ENCODE measurements around the gene TCP10L. TPM values are rescaled to one million over a fixed set of nuclear protein-coding genes. Genes with fewer than 3 reads are reported as not detected.

The TCP10L gene
- total and polyA plus RNA-seq, 2 of the 13 experiments (the other 11 are each of a cell fraction or from before 2014, with no cell fraction given): 0.90 to 2.4 TPM

DNA sequence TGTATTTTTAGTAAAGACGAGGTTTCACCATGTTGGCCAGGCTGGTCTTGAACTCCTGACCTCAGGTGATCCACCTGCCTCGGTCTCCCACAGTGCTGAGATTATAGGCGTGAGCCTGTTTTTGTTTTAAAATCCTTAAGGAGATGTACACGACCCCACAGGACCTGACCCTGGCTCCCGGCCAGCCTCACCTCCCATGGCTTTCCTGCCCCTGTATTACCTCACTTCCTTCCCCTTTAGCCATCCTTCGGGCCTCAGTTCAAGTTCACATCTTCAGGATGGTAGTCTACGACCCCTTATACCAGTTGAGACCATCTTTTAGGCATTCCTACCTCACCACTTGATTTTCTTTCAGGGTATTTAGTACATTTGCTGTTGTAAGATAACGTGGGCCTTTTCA lies 36.3 kb downstream of the TCP10L start (continued):
- TF ChIP-seq, protein P1, sequence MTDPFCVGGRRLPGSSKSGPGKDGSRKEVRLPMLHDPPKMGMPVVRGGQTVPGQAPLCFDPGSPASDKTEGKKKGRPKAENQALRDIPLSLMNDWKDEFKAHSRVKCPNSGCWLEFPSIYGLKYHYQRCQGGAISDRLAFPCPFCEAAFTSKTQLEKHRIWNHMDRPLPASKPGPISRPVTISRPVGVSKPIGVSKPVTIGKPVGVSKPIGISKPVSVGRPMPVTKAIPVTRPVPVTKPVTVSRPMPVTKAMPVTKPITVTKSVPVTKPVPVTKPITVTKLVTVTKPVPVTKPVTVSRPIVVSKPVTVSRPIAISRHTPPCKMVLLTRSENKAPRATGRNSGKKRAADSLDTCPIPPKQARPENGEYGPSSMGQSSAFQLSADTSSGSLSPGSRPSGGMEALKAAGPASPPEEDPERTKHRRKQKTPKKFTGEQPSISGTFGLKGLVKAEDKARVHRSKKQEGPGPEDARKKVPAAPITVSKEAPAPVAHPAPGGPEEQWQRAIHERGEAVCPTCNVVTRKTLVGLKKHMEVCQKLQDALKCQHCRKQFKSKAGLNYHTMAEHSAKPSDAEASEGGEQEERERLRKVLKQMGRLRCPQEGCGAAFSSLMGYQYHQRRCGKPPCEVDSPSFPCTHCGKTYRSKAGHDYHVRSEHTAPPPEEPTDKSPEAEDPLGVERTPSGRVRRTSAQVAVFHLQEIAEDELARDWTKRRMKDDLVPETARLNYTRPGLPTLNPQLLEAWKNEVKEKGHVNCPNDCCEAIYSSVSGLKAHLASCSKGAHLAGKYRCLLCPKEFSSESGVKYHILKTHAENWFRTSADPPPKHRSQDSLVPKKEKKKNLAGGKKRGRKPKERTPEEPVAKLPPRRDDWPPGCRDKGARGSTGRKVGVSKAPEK (CRISPR knock-in tag; IDR thresholded peaks at IDR 0.05; ENCODE audit: borderline replicate concordance): no peak
- TF ChIP-seq KDM2A (CRISPR knock-in tag; IDR thresholded peaks at IDR 0.05; ENCODE audit: borderline replicate concordance, low read depth) (no peak), PCBP1 (IDR thresholded peaks at IDR 0.05; ENCODE audit: borderline replicate concordance, low read depth, low read length) (no peak), HOXA3 (CRISPR knock-in tag; IDR thresholded peaks at IDR 0.05) (no peak)
- TF ChIP-seq, protein P2, sequence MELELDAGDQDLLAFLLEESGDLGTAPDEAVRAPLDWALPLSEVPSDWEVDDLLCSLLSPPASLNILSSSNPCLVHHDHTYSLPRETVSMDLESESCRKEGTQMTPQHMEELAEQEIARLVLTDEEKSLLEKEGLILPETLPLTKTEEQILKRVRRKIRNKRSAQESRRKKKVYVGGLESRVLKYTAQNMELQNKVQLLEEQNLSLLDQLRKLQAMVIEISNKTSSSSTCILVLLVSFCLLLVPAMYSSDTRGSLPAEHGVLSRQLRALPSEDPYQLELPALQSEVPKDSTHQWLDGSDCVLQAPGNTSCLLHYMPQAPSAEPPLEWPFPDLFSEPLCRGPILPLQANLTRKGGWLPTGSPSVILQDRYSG (CRISPR knock-in tag; IDR thresholded peaks at IDR 0.05): no peak

DNA sequence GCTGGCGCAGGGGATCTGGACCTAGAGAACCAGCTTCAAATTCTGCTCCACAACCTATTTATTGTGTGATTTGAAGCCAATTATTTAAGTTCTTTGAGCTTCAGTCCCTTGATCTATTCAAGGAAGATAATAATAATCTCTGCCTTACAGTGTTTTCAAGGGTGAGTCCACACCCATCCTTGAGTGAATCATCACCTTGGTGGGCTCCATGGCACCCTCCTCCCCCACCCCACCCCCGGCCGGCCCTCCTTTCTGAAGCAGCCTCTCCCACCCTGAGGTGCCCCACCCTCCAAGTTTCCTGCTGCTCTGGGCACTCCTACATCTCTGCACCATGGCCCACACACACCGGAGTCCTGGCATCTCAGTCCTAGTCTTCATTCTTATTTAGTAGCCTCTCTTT lies 38.3 kb downstream of the TCP10L start:
- H3K79me2 ChIP-seq (ENCODE audit: insufficient read depth, low read length): no peaks in the 10 kb centered on the region
- in situ Hi-C loops (cut with HindIII; ENCODE audit: extremely low pct_ligation_motif_present, low pct_unique_long_range_greater_than_20kb) (no loop called here), intact Hi-C loops (cut with micrococcal nuclease; ENCODE audit: unreplicated experiment) (no loop called here)
- no peak overlapping the region for H2AFZ ChIP-seq (ENCODE audit: low read length)
- H3K27ac ChIP-seq (ENCODE audit: extremely low read length, insufficient read depth, low read length): no peak overlapping the region
- H3K27me3 ChIP-seq (ENCODE audit: control insufficient read depth in 1 of 2, insufficient read depth in 2 of 2, low read length in 2 of 2): no peaks in the 10 kb centered on the region
- DNase-seq (ENCODE audit: low spot score) (no peak), ATAC-seq (no peak), FAIRE-seq (no peak)
- no peak overlapping the region for H3K4me3 ChIP-seq (replicated peaks in 1 of 3; ENCODE audit: insufficient read depth in 1 of 3, low read depth in 2 of 3, low read length in 3 of 3)
- no peak overlapping the region for H3K9ac ChIP-seq (ENCODE audit: insufficient read depth, low read depth, low read length)
- H3K4me2 ChIP-seq (ENCODE audit: low read depth, low read length): no peak overlapping the region
- BruUV-seq (replicated peaks): no TSS peak
- ChIA-PET CTCF (ENCODE audit: low intra/inter-chr PET ratio, low total read pairs) (no interaction called here), POLR2A (no interaction called here)
- no peaks in the 10 kb centered on the region for H3K36me3 ChIP-seq (replicated peaks in 1 of 2; ENCODE audit: control insufficient read depth in 1 of 2, insufficient read depth in 2 of 2, low read length in 2 of 2)
- H3K4me1 ChIP-seq (ENCODE audit: insufficient read depth, low read length): peaks cover 6% of the 10 kb centered on the region; the same call in 1 of the 2 replicates
- WGBS (ENCODE audit: low lambda C conversion rate): 85% methylated on average over 4 of the region's 4 CpGs
- H4K20me1 ChIP-seq (ENCODE audit: insufficient read depth, low read length): no peaks in the 10 kb centered on the region
- no peaks in the 10 kb centered on the region for H3K9me3 ChIP-seq (ENCODE audit: low read length)
- TF ChIP-seq ZNF256 (CRISPR knock-in tag; conservative IDR thresholded peaks at IDR 0.05): no peak
- TF ChIP-seq ZNF34 (CRISPR knock-in tag; IDR thresholded peaks at IDR 0.05; ENCODE audit: borderline replicate concordance): no peak
- no peak for TF ChIP-seq HIVEP1 (CRISPR knock-in tag; IDR thresholded peaks at IDR 0.05)
- TF ChIP-seq TBL1XR1 (IDR thresholded peaks at IDR 0.05; ENCODE audit: borderline replicate concordance, low read length, partially characterized antibody): no peak
- TF ChIP-seq ZNF839 (CRISPR knock-in tag; IDR thresholded peaks at IDR 0.05; ENCODE audit: borderline replicate concordance): no peak
- TF ChIP-seq, protein P3, sequence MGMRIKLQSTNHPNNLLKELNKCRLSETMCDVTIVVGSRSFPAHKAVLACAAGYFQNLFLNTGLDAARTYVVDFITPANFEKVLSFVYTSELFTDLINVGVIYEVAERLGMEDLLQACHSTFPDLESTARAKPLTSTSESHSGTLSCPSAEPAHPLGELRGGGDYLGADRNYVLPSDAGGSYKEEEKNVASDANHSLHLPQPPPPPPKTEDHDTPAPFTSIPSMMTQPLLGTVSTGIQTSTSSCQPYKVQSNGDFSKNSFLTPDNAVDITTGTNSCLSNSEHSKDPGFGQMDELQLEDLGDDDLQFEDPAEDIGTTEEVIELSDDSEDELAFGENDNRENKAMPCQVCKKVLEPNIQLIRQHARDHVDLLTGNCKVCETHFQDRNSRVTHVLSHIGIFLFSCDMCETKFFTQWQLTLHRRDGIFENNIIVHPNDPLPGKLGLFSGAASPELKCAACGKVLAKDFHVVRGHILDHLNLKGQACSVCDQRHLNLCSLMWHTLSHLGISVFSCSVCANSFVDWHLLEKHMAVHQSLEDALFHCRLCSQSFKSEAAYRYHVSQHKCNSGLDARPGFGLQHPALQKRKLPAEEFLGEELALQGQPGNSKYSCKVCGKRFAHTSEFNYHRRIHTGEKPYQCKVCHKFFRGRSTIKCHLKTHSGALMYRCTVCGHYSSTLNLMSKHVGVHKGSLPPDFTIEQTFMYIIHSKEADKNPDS (CRISPR knock-in tag; IDR thresholded peaks at IDR 0.05): no peak
- no peak for TF ChIP-seq ZNF7 (CRISPR knock-in tag; IDR thresholded peaks at IDR 0.05)
- TF ChIP-seq THAP11 (CRISPR knock-in tag; IDR thresholded peaks at IDR 0.05): no peak
- TF ChIP-seq, protein P4, sequence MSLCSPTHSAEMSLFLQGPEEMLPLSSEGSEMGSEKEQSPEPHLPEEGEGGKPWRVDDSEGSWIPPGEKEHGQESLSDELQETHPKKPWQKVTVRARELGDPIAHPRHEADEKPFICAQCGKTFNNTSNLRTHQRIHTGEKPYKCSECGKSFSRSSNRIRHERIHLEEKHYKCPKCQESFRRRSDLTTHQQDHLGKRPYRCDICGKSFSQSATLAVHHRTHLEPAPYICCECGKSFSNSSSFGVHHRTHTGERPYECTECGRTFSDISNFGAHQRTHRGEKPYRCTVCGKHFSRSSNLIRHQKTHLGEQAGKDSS (CRISPR knock-in tag; IDR thresholded peaks at IDR 0.05; ENCODE audit: borderline replicate concordance, low read depth): no peak
- TF ChIP-seq, protein P5, sequence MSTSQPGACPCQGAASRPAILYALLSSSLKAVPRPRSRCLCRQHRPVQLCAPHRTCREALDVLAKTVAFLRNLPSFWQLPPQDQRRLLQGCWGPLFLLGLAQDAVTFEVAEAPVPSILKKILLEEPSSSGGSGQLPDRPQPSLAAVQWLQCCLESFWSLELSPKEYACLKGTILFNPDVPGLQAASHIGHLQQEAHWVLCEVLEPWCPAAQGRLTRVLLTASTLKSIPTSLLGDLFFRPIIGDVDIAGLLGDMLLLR (CRISPR knock-in tag; IDR thresholded peaks at IDR 0.05): no peak
- TF ChIP-seq, protein P6, sequence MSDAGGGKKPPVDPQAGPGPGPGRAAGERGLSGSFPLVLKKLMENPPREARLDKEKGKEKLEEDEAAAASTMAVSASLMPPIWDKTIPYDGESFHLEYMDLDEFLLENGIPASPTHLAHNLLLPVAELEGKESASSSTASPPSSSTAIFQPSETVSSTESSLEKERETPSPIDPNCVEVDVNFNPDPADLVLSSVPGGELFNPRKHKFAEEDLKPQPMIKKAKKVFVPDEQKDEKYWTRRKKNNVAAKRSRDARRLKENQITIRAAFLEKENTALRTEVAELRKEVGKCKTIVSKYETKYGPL (CRISPR knock-in tag; IDR thresholded peaks at IDR 0.05): no peak

Data from HepG2 (cell line).